PC-3 (cell line): ENCODE measurements around the gene POLD4.

Experiments
- CTCF ChIP-seq: fragments of 300-600 bp; sonication (generic); conservative IDR thresholded peaks from 2 replicates; pipeline ENCODE4 v1.5.1; 2017; ENCODE audit warnings: antibody characterized with exemption, low read depth, mild to moderate bottlenecking, low read length
- EZH2 ChIP-seq: fragments of 300-600 bp; sonication (generic); IDR thresholded peaks from one replicate; pipeline ENCODE4 v1.6.1; 2017; ENCODE audit warnings: antibody characterized with exemption, mild to moderate bottlenecking, low read length; ENCODE audit not compliant: unreplicated experiment
- EZH2phosphoT487 ChIP-seq: fragments of 300-600 bp; sonication (generic); IDR thresholded peaks from 2 replicates; pipeline ENCODE4 v1.6.1; 2018; ENCODE audit warnings: mild to moderate bottlenecking, antibody characterized with exemption, low read length, borderline replicate concordance

- TF ChIP-seq CTCF (no peak), EZH2phosphoT487 (no peak), EZH2 (no peak)
These were observed 50.1 kb downstream of the POLD4 start, which contains the start of gene SSH3 for GRCh38 chr11:67303132-67303834.
